HG03097 (cell line): ENCODE measurements around the gene MYO6.

ENCODE experiments used
- ATAC-seq: cut with Tn5 transposase; IDR thresholded peaks from one replicate; pipeline ENCODE4 v1.9.1; 2021; ENCODE audit not compliant: unreplicated experiment, low FRiP score

The MYO6 gene

DNA sequence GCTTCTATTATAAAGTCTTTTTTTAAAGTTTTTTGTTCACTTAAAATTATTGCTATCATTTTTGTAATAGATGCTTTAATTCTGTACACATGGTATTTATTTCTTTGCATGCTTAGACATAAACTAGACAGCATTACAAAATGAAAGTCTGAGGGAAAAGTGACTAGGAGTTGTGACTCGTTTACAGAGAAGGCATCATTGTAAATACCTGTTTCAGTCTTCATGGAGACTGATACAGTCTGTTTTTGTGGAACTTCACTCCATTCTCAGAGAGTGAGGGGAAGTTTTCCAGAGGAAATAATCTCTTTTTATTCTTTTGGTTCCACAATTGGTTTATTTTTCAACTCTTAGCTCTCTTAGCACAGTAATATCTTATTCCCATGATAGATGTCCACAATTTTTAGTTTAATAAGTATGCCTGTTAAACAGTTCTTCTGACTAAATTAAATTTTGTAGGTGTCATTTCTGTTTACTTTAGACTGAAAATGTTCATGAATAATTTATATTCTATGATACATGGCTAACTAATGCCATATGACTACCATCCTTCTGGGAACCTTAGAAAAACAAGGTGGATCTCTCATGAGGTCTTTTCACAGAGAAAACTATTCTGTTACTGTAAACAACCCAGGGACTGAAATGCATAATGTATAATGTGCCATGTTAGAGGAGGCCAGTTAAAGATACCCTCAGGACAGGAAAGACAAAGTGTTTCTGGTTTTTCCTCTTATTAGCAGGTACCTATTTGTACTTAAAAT lies 69.2 kb downstream of the MYO6 start:
- ATAC-seq: no peak

DNA sequence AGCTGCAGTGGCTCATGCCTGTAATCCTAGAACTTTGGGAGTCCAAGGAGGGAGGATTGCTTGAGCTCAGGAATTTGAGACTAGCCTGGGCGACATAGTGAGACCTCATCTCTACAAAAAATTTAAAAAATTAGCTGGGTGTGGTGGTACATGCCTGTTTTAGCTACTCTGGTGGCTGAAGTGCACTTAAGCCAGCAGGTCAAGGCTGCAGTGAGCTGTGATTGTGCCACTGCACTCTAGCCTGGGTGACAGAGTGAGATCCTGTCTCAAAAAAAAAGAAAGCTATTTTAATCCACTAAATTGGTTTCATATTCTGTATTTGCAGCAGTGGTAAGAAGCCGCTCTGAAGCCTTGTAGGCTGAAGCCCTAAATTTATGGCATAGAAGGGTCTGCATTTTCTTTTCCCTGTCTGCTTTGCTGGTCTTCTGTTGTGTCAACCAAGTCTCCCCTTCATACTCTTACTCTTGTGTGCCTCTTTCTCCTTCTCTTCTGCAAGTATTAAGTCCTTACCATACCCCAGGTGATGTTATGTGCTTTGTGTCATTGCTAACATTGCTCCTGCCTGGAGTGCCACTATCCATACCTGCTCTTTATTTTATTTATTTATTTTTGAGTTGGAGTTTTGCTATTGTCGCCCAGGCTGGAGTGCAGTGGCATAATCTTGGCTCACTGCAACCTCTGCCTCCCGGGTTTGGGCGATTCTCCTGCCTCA lies 70.9 kb downstream of the MYO6 start:
- ATAC-seq: no peak

DNA sequence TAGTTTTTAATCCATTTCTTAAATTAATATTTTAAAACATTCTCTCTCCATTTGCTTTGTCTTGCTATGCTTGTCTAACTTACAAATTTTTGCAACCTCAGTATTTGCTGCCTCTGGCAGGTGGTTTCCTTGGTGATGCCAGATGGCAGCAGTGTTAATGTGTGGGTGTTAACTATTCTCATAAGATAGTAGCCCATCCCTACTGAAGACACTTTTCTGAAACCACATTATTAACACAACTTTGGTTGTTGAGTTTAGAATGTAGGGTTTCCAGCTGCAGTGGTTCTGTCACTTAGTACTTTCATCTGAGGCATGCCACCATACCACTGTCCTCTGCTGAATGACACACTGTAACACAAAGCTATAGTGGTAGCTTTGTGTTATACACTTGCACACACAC lies 75.1 kb downstream of the MYO6 start:
- no peak for ATAC-seq

DNA sequence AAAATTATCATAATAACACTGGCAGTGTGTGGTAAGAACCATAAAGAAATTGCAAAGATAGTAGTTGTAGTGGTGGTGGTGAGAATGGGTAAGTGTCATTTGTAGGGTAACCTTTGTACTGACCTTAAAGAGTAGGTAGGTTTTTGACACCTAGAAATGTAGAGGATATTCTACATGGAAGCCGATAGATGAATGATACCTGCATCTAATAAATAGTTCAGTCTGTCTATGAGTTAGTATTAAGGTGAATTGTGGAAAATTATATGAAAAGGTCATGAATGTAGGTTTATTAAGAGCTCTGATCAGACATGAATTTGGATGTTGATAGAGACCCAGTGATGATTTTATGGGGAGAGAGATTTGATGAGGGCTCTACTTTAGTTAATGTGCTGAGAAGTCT lies 78.1 kb downstream of the MYO6 start:
- no peak for ATAC-seq

DNA sequence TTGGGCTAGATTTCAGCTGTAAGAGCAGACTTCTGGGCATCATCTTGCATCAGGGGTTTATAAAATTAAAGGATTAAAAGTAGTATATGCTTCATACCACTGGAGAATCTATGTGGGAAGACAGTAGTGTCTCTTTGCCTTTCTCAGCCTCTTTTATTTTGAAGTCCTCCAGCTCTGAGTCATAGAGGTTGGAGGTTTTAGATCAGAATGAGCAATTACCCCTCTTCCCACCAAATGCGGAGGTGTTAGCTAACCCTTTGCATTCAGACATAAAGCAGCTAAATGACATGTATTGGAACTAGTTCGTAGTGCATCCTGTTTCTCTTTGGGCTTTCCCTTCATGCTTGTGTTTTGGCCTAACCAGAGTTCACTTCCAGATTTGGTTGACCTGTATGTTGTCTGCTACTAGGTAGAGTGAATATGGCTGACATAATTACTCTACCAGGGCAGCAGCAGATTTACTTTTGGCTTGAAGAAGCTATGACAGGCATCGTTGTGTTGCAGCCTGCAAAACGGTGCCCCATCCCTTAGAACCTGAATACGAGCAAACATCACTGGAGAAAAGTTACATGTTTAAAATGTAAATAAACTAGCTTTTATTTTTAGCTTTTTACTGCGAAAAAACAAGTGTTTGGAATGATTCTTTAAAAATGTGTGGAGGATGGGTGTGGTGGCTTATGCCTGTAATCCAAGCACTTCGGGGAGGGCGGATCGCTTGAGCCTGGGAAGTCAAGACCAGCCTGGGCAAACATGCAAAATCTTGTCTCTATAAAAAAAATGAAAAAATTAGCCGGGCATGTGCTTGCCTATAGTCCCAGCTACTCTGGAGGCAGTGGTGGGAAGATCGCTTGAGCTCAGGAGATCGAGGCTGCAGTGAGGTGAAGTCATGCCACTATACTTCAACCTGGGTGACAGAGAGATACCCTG lies 82.2 kb downstream of the MYO6 start:
- ATAC-seq: no peak

DNA sequence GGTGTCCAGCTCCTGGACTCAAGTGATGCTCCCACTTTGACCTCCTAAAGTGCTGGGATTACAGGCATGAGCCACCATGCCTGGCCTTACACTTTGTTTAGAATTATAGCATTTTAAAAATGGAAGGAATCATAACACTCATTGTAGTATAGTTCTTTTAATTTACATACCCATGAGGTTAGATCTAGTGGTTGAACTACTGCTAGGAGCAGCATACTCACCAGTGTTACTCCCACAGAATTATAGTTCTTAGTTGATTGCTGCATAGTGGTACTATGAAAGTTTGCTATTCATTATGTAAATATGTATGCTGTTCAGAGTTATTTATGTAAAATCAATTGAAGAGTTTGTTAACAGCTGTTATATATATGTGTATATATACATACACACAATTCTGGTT lies 85.4 kb downstream of the MYO6 start:
- ATAC-seq: no peak

DNA sequence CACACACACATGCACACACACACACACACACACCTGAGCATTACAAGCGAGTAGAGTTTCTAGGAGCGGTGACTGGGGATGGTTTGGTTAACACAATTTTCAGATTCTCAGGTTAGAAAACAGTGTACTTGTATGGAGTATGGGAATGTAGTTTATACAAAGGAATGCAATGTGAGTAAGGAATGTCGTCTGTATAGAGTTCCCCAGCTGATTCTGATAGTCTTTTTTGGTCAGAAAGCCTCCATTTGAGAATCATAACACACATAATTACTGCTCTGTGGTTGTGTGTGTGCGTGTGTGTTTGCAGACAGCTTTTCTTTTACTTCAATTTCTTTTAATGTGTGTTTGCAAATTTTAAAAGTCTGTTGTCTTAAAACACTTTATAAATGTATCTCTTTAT lies 93.2 kb downstream of the MYO6 start:
- no peak for ATAC-seq

DNA sequence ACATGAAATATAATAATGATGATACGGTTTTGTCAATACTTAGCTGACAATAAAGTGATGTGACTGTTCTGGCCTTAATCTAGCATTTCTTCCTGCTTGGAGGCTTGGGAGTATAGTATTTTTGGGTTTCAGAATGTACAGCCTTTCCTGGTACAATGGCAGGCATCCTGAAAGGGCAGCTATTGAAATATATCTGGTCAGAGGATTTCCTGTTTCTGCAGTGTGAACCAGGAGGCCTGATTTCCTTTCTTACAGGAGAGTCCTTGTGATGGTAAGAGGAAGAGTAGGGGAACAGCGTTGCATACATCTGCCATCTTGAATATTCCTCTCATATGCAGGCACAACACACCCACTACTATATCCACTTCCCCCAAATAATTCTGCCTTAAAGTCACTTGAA lies 93.7 kb downstream of the MYO6 start:
- ATAC-seq: no peak

DNA sequence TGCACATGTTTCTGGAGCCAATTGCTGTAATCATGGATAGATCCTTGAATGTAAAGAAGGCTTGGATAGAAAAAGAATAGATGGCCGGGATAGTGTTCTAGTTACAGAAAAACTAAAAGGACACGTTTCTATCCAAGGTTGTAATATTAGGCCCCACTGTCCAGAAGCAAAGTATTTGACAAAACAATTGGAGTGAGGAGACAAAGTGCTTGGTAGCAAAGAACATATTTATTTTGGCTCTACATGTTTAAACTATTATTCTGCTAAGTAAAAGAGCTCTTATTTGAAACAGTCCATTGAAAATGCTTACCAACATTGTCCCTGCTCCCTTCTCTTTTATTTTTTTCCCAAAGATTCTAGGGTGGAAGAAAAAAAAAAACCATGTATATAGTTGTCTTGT lies 94.4 kb downstream of the MYO6 start:
- ATAC-seq: no peak

DNA sequence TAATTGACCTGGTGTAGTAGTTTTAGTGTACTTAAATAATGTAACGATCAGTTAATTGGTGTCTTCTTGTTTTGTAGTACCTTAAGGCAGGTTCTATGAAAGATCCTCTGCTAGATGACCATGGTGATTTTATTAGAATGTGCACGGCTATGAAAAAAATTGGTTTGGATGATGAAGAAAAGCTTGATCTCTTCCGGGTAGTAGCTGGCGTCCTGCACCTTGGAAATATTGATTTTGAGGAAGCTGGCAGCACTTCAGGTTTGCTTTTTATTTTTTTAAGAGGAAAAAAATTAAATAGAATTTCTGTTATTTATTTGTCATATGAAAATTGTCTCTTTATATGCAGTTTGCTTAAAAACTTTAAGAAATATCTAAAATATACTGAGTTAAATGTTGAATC lies 99.2 kb downstream of the MYO6 start:
- ATAC-seq: no peak

DNA sequence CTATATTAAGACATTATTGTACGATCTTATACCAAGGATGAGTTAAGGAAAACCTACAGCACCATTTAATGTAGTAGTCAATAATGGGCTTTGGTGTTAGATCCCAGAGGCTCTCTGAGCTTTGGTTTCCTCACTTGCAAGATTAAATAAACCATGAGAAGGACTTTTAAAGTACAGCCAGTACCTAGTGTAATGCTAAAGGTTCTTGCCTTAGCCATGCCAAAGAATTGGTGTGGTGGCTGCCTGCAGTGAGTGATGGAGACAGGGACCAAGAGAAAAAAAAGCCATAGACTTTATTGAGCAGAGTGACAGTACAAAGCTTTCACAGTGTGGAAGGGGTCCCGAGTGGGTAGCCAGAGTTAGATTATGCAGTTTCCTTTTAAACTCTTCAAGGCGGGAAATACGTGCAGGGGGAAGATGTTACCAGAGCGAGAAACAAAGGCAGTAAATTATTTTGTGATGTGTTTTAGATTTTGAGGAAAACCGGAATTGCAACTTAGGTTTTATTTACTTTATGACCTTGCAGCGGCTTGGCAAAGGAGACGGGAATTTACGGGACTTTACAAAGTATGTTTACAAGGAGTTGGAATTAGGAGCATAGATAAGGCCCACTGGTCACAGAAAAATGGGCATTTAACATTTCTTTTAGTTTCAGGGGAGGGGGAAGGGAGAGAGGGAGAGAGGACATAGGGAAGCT lies 100.4 kb downstream of the MYO6 start:
- no peak for ATAC-seq

DNA sequence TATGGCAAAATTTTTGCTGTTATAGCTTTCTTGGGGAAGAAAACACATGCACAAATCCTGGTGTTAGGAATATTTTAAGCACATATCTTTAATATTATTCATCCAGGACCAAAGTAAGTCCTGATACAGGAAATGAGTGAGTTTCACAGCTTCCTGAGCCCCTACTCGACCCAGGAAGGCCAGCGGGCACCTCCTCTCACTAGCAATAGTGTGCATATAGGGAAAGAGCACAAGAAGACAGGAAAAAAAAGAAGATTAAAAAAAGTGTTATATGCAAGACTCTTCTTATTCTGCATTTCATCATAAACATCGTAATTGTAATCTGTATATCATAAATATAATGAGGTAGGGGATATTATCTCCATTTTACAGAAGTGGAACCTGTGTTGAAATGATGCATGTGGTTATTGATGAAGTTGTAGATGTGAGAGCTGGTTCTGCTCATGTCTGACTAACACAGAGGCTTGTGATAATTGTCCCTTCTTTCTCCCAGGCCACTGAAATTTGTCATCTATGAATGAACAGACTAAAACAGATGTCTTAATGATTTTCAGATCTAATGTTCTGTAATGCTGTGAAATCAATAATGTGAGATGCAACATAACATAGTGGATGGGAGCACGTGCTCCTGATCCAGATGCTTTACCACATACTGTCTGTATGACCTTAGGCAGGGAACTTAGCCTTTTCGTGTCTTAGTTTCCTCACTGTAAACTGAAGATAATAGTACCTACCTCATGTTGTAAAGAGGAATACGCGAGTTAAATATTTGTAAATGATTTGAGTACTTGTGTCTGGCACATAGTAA lies 101.2 kb downstream of the MYO6 start:
- no peak for ATAC-seq

DNA sequence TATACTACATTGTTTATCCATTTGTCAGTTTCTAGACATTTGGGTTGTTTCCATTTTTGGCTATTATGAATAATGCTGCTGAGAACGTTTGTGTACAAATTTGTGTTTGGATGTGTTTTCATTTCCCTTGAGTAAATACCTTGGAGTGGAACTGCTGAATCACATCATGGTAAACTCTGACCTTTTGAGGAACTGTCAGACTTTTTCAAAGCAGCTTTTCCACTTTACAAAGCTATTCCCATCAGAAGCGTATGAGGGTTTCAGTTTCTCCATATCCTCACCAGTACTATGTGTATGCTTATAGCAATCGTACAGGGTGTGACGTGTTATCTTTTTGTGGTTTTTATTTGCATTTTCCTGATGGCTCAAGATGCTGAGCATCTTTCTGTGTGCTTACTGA lies 103.7 kb downstream of the MYO6 start:
- ATAC-seq: no peak

DNA sequence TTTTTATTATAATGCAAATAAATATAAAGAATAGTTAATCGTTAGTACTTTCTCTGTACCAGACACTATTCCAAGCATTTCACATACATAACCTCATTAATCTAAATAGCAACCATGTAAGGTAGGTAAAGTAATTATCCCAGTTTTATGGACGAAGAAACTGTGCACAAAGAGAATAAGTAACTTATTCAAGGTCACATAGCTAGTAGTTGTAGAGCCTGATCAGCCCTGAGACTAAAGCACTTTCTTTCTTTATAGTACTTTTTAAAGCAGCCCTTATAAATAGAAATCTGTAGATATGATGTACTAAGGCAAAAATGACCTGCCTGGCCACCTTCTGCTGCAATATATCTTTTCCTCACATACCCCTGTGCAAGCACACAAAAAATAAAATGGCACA lies 104.8 kb downstream of the MYO6 start:
- ATAC-seq: no peak

DNA sequence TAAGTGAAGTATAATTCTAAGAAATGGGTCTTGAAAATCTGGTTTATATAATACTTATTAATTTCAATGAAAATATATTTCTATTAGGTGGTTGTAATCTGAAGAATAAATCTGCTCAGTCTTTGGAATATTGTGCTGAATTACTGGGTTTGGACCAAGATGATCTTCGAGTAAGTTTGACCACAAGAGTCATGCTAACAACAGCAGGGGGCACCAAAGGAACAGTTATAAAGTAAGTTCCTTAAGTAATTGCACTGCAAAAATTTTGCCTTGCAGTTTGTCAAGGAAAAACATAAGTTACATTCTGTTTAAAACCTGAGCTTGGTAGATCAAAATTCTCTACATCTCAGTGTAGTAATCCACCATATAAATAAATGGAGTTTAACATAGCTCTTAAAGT lies 106.0 kb downstream of the MYO6 start:
- ATAC-seq: no peak

DNA sequence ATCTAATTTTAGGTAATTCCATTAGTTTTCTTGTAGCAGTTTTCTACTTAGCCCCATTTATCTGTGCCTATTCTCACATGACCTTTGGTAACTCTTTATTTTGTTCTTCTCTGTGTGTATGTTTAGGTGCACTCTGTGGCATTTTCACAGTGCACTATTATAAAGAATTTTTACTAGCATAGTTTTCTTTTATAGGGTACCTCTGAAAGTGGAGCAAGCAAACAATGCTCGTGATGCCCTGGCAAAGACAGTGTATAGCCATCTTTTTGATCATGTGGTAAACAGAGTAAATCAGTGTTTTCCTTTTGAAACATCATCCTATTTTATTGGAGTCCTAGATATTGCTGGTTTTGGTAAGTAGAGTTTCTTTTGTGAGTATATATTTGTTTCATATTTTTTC lies 107.9 kb downstream of the MYO6 start:
- ATAC-seq: no peak

DNA sequence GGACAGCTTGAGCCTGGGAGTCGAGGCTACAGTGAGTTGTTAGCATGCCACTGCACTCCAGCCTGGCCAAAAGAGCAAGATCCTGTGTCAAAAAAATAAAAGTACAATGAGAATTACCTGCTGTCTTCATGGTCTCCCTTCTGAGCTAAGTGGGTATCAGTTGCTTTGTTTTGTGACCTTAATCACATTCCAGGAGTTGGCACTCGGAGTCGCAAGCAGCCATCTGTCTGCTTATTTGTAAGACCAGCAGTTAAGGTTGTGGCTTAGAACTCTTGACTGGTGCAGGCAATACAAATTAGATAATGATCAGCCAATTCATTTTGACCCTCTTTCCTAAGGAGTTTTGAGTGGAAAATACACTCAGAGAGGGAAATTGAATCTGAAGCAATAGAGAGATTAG lies 114.0 kb downstream of the MYO6 start:
- ATAC-seq: no peak

DNA sequence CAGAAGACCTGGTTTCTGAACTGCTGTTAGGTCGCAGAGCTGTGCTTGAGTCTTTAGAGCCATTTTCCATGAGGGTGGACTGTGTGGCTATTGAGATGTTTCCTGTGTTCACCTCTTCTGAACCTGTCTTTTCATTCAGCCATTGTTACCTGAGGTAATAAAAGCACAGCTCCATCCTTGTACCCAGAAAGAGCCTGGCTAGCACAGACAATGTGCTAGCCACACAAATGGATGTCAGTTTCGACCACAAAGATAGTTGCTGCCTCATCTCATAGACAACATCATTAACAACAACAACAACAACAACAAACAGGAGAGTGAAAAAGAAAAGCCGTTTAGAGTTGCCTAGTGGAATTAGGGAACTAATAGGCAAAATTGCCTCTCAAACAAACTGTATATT lies 114.7 kb downstream of the MYO6 start:
- no peak for ATAC-seq

DNA sequence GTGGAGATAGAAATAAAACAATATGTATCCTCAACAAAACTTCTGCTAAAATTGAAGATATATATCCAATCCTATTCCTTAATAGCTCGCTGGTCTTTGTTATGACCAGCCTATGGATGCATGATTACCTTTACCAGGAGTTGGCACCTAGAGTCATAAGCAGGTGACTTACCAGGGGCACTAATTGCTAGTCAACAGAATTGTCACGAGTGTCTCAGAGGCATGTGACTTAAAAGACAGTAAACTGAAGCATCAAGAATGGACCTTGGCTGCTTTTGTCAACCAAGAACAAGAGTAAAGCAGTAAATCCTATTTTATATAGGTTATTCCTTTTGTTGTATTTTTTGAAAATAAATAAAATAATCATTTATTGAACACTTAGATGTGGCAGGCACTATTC lies 115.4 kb downstream of the MYO6 start:
- no peak for ATAC-seq

DNA sequence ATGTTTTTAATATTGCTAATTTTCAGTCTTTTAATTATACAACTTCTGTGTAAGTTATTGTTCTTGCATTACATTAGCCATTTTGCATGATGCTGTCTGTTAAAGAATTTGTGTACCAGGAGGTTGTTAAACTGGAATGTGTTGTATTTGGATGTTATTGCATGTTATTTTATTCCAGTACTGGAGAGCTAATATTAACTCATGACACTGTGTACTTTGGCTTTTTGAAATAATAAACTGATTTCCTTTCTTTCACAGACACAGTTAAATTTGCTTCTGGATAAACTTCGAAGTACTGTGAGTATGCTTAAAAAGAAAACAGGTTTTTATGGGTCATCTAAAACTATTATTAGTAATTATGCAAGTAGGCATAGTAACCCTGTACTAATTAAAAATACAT lies 121.3 kb downstream of the MYO6 start:
- ATAC-seq: no peak
